Thyroid gland (tissue), 4 donors: ENCODE measurements around the gene BUD23.

ENCODE experiments used
- POLR2A ChIP-seq, 2 donors: fragments of 450-650 bp; IDR thresholded peaks; one replicate each; pipeline ENCODE4 v1.6.1; 2017; ENCODE audit warnings: antibody characterized with exemption in 2 of 2, mild to moderate bottlenecking in 2 of 2, moderate library complexity in 1 of 2
- TF ChIP-seq, protein P1 (sequence below), 6 experiments: fragments of 200-600 bp in 3 of 6; fragments of 450-650 bp in 3 of 6; sonication (generic) in 3 of 6; IDR thresholded peaks; one replicate each; pipeline ENCODE4 v1.5.1; 2016 to 2019; ENCODE audit warnings: antibody characterized with exemption in 6 of 6, mild to moderate bottlenecking in 2 of 6, inconsistent platforms in 1 of 6, moderate library complexity in 1 of 6

GRCh38 chr7:73696372-73696771 lies 13.0 kb downstream of the BUD23 start:
- TF ChIP-seq, protein P1, sequence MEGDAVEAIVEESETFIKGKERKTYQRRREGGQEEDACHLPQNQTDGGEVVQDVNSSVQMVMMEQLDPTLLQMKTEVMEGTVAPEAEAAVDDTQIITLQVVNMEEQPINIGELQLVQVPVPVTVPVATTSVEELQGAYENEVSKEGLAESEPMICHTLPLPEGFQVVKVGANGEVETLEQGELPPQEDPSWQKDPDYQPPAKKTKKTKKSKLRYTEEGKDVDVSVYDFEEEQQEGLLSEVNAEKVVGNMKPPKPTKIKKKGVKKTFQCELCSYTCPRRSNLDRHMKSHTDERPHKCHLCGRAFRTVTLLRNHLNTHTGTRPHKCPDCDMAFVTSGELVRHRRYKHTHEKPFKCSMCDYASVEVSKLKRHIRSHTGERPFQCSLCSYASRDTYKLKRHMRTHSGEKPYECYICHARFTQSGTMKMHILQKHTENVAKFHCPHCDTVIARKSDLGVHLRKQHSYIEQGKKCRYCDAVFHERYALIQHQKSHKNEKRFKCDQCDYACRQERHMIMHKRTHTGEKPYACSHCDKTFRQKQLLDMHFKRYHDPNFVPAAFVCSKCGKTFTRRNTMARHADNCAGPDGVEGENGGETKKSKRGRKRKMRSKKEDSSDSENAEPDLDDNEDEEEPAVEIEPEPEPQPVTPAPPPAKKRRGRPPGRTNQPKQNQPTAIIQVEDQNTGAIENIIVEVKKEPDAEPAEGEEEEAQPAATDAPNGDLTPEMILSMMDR (IDR thresholded peaks at IDR 0.05), result no peak
- TF ChIP-seq POLR2A (IDR thresholded peaks at IDR 0.05), result no peak
